ENCODE measurements around the gene SUSD3. TPM values are rescaled to one million over a fixed set of nuclear protein-coding genes. Genes with fewer than 3 reads are reported as not detected.

Gene SUSD3
- total and polyA plus RNA-seq, 4 donors: 4.1 to 19.2 (median 11.8) TPM

GRCh38 chr9:93022066-93022465, 36.4 kb upstream of the SUSD3 start:
- H3K27ac ChIP-seq (ENCODE audit: low read depth in 1 of 2, low read length in 2 of 2): no peak overlapping the region
- TF ChIP-seq ATF3 (IDR thresholded peaks at IDR 0.05): no peak
- no peak for TF ChIP-seq FOXA1 (IDR thresholded peaks at IDR 0.05)
- H3K9me3 ChIP-seq (ENCODE audit: control insufficient read depth in 4 of 4, low read length in 3 of 4): no peaks in the 10 kb centered on the region
- no peak overlapping the region for H3K9ac ChIP-seq (ENCODE audit: low read depth in 1 of 2, low read length in 2 of 2)
- no peak overlapping the region for H3K4me3 ChIP-seq (ENCODE audit: low read depth in 1 of 3, low read length in 3 of 3)
- no peaks in the 10 kb centered on the region for H3K36me3 ChIP-seq (ENCODE audit: control insufficient read depth in 4 of 4, insufficient read depth in 3 of 4, low read depth in 1 of 4, low read length in 3 of 4)
- peaks cover 0 to 4% (median 2%) of the 10 kb centered on the region in 4 donors for H3K4me1 ChIP-seq (ENCODE audit: control insufficient read depth in 4 of 4, insufficient read depth in 4 of 4, low read length in 3 of 4)
- H3K27me3 ChIP-seq (ENCODE audit: control insufficient read depth in 4 of 4, insufficient read depth in 4 of 4, low read length in 3 of 4): no peaks in the 10 kb centered on the region
- WGBS: 97% methylated on average over 9 of the region's 9 CpGs
- DNase-seq (ENCODE audit: low spot score): no peak

DNA sequence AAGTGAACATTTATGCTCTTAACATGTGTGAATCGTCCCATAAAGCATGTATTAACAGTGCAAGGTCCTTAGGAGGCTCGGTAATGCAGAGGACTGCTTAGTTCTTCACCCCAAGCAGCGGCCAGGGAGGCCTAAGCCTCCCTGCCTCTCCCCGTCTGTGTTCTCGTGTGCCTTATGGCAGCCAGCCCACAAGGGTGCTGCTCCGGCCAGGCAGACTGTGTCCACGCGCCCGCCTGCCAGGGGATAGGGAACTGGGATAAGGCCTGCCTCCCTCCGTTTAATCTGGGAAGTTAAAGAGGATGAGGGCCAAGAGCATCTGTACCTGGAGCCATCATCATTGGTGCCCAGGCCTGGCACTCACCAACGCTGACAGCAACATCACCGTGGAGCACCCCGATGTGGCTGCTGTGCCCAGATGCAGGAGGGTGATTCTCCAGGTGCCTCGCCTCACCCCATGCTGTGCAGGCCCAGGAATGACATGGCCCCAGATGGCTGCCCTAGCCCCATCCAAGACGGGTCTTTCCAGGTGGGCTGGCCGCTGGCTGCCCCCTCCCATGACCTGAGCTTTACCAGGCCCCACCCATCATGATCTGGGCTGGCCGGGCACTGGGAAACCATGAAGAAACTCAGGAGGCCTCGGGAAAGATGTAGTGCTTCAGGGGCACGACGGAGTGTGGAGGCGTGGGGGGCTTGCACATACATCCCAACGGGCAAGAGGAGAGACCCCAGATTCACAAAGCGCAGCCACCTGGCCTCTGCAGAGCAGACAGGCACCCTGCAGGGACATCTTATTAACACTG, 35.6 kb upstream of the SUSD3 start:
- Histone ChIP-seq H3K9me3 (ENCODE audit: control insufficient read depth in 4 of 4, low read length in 3 of 4) (no peaks in the 10 kb centered on the region), H3K9ac (ENCODE audit: low read depth in 1 of 2, low read length in 2 of 2) (no peak overlapping the region), H3K4me3 (ENCODE audit: low read depth in 1 of 3, low read length in 3 of 3) (no peak overlapping the region), H3K4me1 (ENCODE audit: control insufficient read depth in 4 of 4, insufficient read depth in 4 of 4, low read length in 3 of 4) (peaks cover 0 to 4% (median 2%) of the 10 kb centered on the region in 4 donors), H3K27me3 (ENCODE audit: control insufficient read depth in 4 of 4, insufficient read depth in 4 of 4, low read length in 3 of 4) (no peaks in the 10 kb centered on the region), H3K36me3 (ENCODE audit: control insufficient read depth in 4 of 4, insufficient read depth in 3 of 4, low read depth in 1 of 4, low read length in 3 of 4) (no peaks in the 10 kb centered on the region), H3K27ac (ENCODE audit: low read depth in 1 of 2, low read length in 2 of 2) (no peak overlapping the region)
- WGBS: 94% methylated on average over 23 of the region's 23 CpGs
- no peak for DNase-seq (ENCODE audit: low spot score)
- no peak for TF ChIP-seq SP1 (IDR thresholded peaks at IDR 0.05)

- Histone ChIP-seq H3K27me3 (ENCODE audit: control insufficient read depth in 4 of 4, insufficient read depth in 4 of 4, low read length in 3 of 4) (no peaks in the 10 kb centered on the region), H3K4me1 (ENCODE audit: control insufficient read depth in 4 of 4, insufficient read depth in 4 of 4, low read length in 3 of 4) (peaks cover 0 to 4% (median 2%) of the 10 kb centered on the region in 4 donors), H3K4me3 (ENCODE audit: low read depth in 1 of 3, low read length in 3 of 3) (no peak overlapping the region), H3K9ac (ENCODE audit: low read depth in 1 of 2, low read length in 2 of 2) (no peak overlapping the region), H3K9me3 (ENCODE audit: control insufficient read depth in 4 of 4, low read length in 3 of 4) (no peaks in the 10 kb centered on the region), H3K27ac (ENCODE audit: low read depth in 1 of 2, low read length in 2 of 2) (no peak overlapping the region), H3K36me3 (ENCODE audit: control insufficient read depth in 4 of 4, insufficient read depth in 3 of 4, low read depth in 1 of 4, low read length in 3 of 4) (no peaks in the 10 kb centered on the region)
- TF ChIP-seq EGR1 (IDR thresholded peaks at IDR 0.05; ENCODE audit: low read depth in 2 of 2): no peak
- 77% methylated on average over 4 of the region's 4 CpGs for WGBS
- DNase-seq (ENCODE audit: low spot score): no peak
Measured at GRCh38 chr9:93023521-93023815, 35.0 kb upstream of the SUSD3 start.

GRCh38 chr9:93024646-93024910, 33.9 kb upstream of the SUSD3 start:
- no peak overlapping the region for H3K4me3 ChIP-seq (ENCODE audit: low read depth in 1 of 3, low read length in 3 of 3)
- H3K9ac ChIP-seq (ENCODE audit: low read depth in 1 of 2, low read length in 2 of 2): no peak overlapping the region
- H3K27me3 ChIP-seq (ENCODE audit: control insufficient read depth in 4 of 4, insufficient read depth in 4 of 4, low read length in 3 of 4): no peaks in the 10 kb centered on the region
- H3K9me3 ChIP-seq (ENCODE audit: control insufficient read depth in 4 of 4, low read length in 3 of 4): no peaks in the 10 kb centered on the region
- no peak overlapping the region for H3K27ac ChIP-seq (ENCODE audit: low read depth in 1 of 2, low read length in 2 of 2)
- TF ChIP-seq YY1 (IDR thresholded peaks at IDR 0.05) (no peak), GABPA (IDR thresholded peaks at IDR 0.05 in 1 of 2, conservative IDR thresholded peaks at IDR 0.05 in 1 of 2) (no peak), FOXA2 (IDR thresholded peaks at IDR 0.05) (no peak), FOXA1 (IDR thresholded peaks at IDR 0.05) (no peak), HNF4G (IDR thresholded peaks at IDR 0.05) (no peak), SP1 (IDR thresholded peaks at IDR 0.05) (no peak)
- no peaks in the 10 kb centered on the region for H3K36me3 ChIP-seq (ENCODE audit: control insufficient read depth in 4 of 4, insufficient read depth in 3 of 4, low read depth in 1 of 4, low read length in 3 of 4)
- WGBS: 91% methylated on average over 4 of the region's 4 CpGs
- no peak for DNase-seq (ENCODE audit: low spot score)
- H3K4me1 ChIP-seq (ENCODE audit: control insufficient read depth in 4 of 4, insufficient read depth in 4 of 4, low read length in 3 of 4): peaks cover 0 to 4% (median 2%) of the 10 kb centered on the region in 4 donors

DNA sequence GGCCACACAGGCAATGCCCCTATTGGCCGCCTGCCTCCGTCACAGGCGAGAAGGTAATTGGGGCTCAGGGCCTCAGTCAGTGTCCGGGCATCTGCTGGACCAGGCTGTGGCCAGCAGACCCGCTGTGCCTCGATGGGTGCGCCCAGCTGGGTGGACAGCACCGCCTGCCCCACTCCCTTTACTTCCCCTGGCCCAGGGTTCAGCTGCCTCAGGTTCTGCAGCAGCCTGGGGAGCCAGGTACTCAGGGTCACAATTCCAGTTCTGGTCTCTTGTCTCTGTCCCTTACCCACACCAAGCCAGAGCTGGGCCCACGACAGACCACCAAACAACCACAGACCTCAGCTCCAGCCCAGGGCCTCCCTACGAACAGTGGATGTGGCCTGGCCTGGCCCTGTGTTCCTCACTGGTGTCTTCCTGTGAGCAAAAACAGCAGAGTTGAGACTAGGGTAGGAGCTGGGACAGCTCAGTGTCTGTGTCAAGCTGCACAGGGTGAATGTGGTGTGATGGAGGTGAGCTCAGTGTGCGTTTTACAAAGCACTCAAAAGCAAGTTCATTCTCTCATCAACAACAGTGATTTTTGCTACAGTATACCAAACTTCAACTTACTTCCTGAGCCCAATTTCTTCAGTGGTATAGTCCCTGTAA, 33.4 kb upstream of the SUSD3 start:
- Histone ChIP-seq H3K9ac (ENCODE audit: low read depth in 1 of 2, low read length in 2 of 2) (no peak overlapping the region), H3K4me1 (ENCODE audit: control insufficient read depth in 4 of 4, insufficient read depth in 4 of 4, low read length in 3 of 4) (peaks cover 0 to 4% (median 2%) of the 10 kb centered on the region in 4 donors)
- no peak for DNase-seq (ENCODE audit: low spot score)
- TF ChIP-seq REST (IDR thresholded peaks at IDR 0.05) (no peak), NR2F2 (IDR thresholded peaks at IDR 0.05) (no peak), YY1 (IDR thresholded peaks at IDR 0.05) (no peak), HNF4G (IDR thresholded peaks at IDR 0.05) (no peak), GABPA (IDR thresholded peaks at IDR 0.05 in 1 of 2, conservative IDR thresholded peaks at IDR 0.05 in 1 of 2) (no peak), RXRA (IDR thresholded peaks at IDR 0.05) (no peak), MAX (IDR thresholded peaks at IDR 0.05) (no peak), FOXA2 (IDR thresholded peaks at IDR 0.05) (no peak), SP1 (IDR thresholded peaks at IDR 0.05) (no peak), JUND (IDR thresholded peaks at IDR 0.05) (no peak)

More for the DNA sequence above, 33.4 kb upstream of the SUSD3 start:
- Histone ChIP-seq H3K9me3 (ENCODE audit: control insufficient read depth in 4 of 4, low read length in 3 of 4) (no peaks in the 10 kb centered on the region), H3K27me3 (ENCODE audit: control insufficient read depth in 4 of 4, insufficient read depth in 4 of 4, low read length in 3 of 4) (no peaks in the 10 kb centered on the region), H3K4me3 (ENCODE audit: low read depth in 1 of 3, low read length in 3 of 3) (no peak overlapping the region), H3K27ac (ENCODE audit: low read depth in 1 of 2, low read length in 2 of 2) (no peak overlapping the region), H3K36me3 (ENCODE audit: control insufficient read depth in 4 of 4, insufficient read depth in 3 of 4, low read depth in 1 of 4, low read length in 3 of 4) (no peaks in the 10 kb centered on the region)
- 90% methylated on average over 11 of the region's 11 CpGs for WGBS
